ENCODE results near the gene HRH1.

DNA sequence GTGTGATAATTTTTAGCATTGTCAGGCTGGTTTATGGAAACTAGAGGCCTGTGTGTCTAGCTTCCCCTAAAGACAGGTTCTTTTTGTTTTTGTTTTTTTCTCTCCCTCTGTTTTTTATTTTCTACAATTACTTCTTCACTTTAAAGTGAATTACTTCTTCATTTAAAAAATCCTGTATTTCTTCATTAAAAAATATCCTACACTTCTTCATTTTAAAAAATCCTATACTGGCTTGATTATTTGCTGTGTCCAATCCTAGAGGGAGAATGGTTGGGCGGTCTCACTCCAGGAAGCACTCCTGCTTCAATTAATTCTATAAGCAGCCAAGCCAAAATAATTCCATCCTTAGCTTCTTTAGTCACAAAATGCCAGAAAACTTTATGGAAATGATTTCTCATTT is 129.7 kb downstream of the HRH1 start:
- no peak for TF ChIP-seq POLR2A (IDR thresholded peaks at IDR 0.05; ENCODE audit: low read length)
- TF ChIP-seq GATA1 (IDR thresholded peaks at IDR 0.05; ENCODE audit: low read depth, low read length), result no peak

All from erythroblast (primary cell).